ENCODE data around the gene ASCL5.

GRCh38 chr1:201089596-201089995, 37.4 kb downstream of the ASCL5 start:
- no peak for TF ChIP-seq ESRRA (CRISPR knock-in tag; IDR thresholded peaks at IDR 0.05; ENCODE audit: borderline replicate concordance)
- no peak for TF ChIP-seq MLX (CRISPR knock-in tag; IDR thresholded peaks at IDR 0.05)
- no peak for TF ChIP-seq CTCF (IDR thresholded peaks at IDR 0.05)
- TF ChIP-seq GABPB1 (CRISPR knock-in tag; IDR thresholded peaks at IDR 0.05): no peak
- TF ChIP-seq AFF4 (CRISPR knock-in tag; IDR thresholded peaks at IDR 0.05; ENCODE audit: borderline replicate concordance): no peak
- TF ChIP-seq ZNF219 (CRISPR knock-in tag; IDR thresholded peaks at IDR 0.05; ENCODE audit: borderline replicate concordance): no peak
- TF ChIP-seq SMAD3 (CRISPR knock-in tag; IDR thresholded peaks at IDR 0.05; ENCODE audit: borderline replicate concordance): no peak
- TF ChIP-seq MAX (CRISPR knock-in tag; IDR thresholded peaks at IDR 0.05): no peak
- no peak for TF ChIP-seq NR2C2 (CRISPR knock-in tag; IDR thresholded peaks at IDR 0.05)
- no peak for TF ChIP-seq STAT6 (CRISPR knock-in tag; conservative IDR thresholded peaks at IDR 0.05; ENCODE audit: low read depth)

Data from WTC11 (cell line).